Sigmoid colon (tissue), 7 donors: ENCODE data around the gene HIVEP2. TPM values are rescaled to one million over a fixed set of nuclear protein-coding genes. Genes with fewer than 3 reads are reported as not detected.

ENCODE experiments used
- DNase-seq: peaks from one replicate; pipeline ENCODE4 v3.0.0-alpha.2; 2019
- H3K27ac ChIP-seq, 4 donors: fragments of 200-600 bp; sonication (generic); one replicate each; pipeline ENCODE4 v1.5.1; 2016 to 2019; ENCODE audit warnings: mild to moderate bottlenecking in 1 of 4
- H3K27me3 ChIP-seq, 3 donors: fragments of 200-600 bp; sonication (generic); one replicate each; pipeline ENCODE4 v1.5.1; 2019; ENCODE audit warnings: mild to moderate bottlenecking in 1 of 3
- H3K36me3 ChIP-seq, 4 donors: fragments of 200-600 bp; sonication (generic); one replicate each; pipeline ENCODE4 v1.5.1; 2016 to 2019
- H3K4me1 ChIP-seq, 4 donors: fragments of 200-600 bp; sonication (generic); one replicate each; pipeline ENCODE4 v1.5.1; 2017 to 2019
- H3K4me3 ChIP-seq, 4 donors: fragments of 200-600 bp; sonication (generic); one replicate each; pipeline ENCODE4 v1.5.1; 2017 to 2019; ENCODE audit warnings: mild to moderate bottlenecking in 2 of 4, moderate library complexity in 1 of 4
- H3K9me3 ChIP-seq, 4 donors: fragments of 200-600 bp in 3 of 4; sonication (generic) in 3 of 4; one replicate each; pipeline versions ENCODE4 v1.5.1 to v1.6.1; 2013 to 2019
- EP300 ChIP-seq, 4 donors: sonication (generic); formaldehyde crosslinking; IDR thresholded peaks; one replicate each; pipeline ENCODE4 v1.6.1; 2017; ENCODE audit warnings: antibody characterized with exemption in 4 of 4
- POLR2A ChIP-seq, 2 donors: fragments of 450-650 bp; IDR thresholded peaks; one replicate each; pipeline ENCODE4 v1.6.1; 2016; ENCODE audit warnings: antibody characterized with exemption in 2 of 2, mild to moderate bottlenecking in 2 of 2, moderate library complexity in 2 of 2
- POLR2AphosphoS5 ChIP-seq, 4 donors: sonication (generic); formaldehyde crosslinking; IDR thresholded peaks; one replicate each; pipeline ENCODE4 v1.6.1; 2017; ENCODE audit warnings: antibody characterized with exemption in 4 of 4
- WGBS, 2 donors: extraction: QIAGEN DNeasy Blood & Tissue Kit; methylation state at CpG; one replicate each; pipeline ENCODE4 v1.1.7; 2013; 5-methylcytosine and 5-hydroxymethylcytosine counted together
- intact Hi-C: fragments of 100-400 bp; cut with DNase I; formaldehyde crosslinking; loops from one replicate; pipeline ENCODE4 v1.15.1; 2023
- polyA plus RNA-seq, 3 donors: library from polyadenylated mRNA; stranded (reverse); fragments of 200-250 nt; gene quantifications; one replicate each; pipeline ENCODE4 v1.2.3, GENCODE V29; 2013
- total RNA-seq, 4 donors: library from RNA; depleted of rRNA; stranded (reverse); fragments of >200 nt; gene quantifications; one replicate each; pipeline ENCODE4 v1.1.0, GENCODE V29; 2016
- TF ChIP-seq, protein P1 (sequence below), 4 experiments: fragments of 450-650 bp in 3 of 4; fragments of 200-600 bp in 1 of 4; IDR thresholded peaks; one replicate each; pipeline ENCODE4 v1.5.1; 2016 to 2019; ENCODE audit warnings: antibody characterized with exemption in 4 of 4, mild to moderate bottlenecking in 3 of 4, moderate library complexity in 2 of 4
- donor health status: healthy with polysubstance abuse.
- donor health status: Bipolar disorder and iron deficiency.
- donor health status: healthy.

Gene HIVEP2
- total and polyA plus RNA-seq, 7 donors, result 1.8 to 21.7 (median 11.5) TPM

GRCh38 chr6:142913511-142914047, 31.4 kb downstream of the HIVEP2 start:
- no peaks in the 10 kb centered on the region for H3K9me3 ChIP-seq
- WGBS, 2 donors, result 62 to 83% methylated on average over 10 of the region's 10 CpGs
- H3K27ac ChIP-seq, result no peak overlapping the region
- H3K27me3 ChIP-seq, result no peaks in the 10 kb centered on the region
- H3K4me1 ChIP-seq, result no peaks in the 10 kb centered on the region
- intact Hi-C loops, result no loop called here
- DNase-seq, result no peak
- H3K36me3 ChIP-seq, result no peaks in the 10 kb centered on the region
- TF ChIP-seq POLR2A (IDR thresholded peaks at IDR 0.05) (no peak), EP300 (IDR thresholded peaks at IDR 0.05) (no peak), POLR2AphosphoS5 (IDR thresholded peaks at IDR 0.05) (no peak)
- TF ChIP-seq, protein P1, sequence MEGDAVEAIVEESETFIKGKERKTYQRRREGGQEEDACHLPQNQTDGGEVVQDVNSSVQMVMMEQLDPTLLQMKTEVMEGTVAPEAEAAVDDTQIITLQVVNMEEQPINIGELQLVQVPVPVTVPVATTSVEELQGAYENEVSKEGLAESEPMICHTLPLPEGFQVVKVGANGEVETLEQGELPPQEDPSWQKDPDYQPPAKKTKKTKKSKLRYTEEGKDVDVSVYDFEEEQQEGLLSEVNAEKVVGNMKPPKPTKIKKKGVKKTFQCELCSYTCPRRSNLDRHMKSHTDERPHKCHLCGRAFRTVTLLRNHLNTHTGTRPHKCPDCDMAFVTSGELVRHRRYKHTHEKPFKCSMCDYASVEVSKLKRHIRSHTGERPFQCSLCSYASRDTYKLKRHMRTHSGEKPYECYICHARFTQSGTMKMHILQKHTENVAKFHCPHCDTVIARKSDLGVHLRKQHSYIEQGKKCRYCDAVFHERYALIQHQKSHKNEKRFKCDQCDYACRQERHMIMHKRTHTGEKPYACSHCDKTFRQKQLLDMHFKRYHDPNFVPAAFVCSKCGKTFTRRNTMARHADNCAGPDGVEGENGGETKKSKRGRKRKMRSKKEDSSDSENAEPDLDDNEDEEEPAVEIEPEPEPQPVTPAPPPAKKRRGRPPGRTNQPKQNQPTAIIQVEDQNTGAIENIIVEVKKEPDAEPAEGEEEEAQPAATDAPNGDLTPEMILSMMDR (IDR thresholded peaks at IDR 0.05), result no peak
- H3K4me3 ChIP-seq, result no peak overlapping the region

DNA sequence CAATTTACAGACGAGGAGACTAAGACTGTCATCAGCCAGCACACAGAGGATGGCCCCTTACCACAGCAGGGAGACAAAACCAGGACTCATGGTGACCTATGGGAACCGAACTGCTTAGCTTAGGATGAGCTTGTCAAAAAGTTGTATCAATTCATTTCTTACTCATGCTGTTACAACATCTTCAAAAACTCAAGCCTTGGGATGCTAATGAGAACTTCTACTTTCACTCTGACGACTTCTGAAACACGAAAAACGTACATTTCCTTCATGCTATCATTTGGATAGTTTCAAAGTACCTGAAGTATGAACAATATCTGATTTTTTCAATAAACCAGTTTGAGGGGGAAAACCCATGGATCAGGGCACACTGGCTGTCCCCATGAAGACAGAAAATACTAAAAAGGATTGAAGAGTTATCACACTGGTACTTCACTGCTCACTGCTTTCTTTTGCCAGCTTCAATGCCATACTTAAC, 31.9 kb downstream of the HIVEP2 start:
- no peaks in the 10 kb centered on the region for H3K9me3 ChIP-seq
- no peaks in the 10 kb centered on the region for H3K4me1 ChIP-seq
- H3K4me3 ChIP-seq, result no peak overlapping the region
- intact Hi-C loops, result no loop called here
- WGBS, 2 donors, result 64 to 85% methylated on average over 5 of the region's 5 CpGs
- H3K27me3 ChIP-seq, result no peaks in the 10 kb centered on the region
- H3K27ac ChIP-seq, result no peak overlapping the region
- no peaks in the 10 kb centered on the region for H3K36me3 ChIP-seq
- TF ChIP-seq POLR2AphosphoS5 (IDR thresholded peaks at IDR 0.05) (no peak), EP300 (IDR thresholded peaks at IDR 0.05) (no peak), POLR2A (IDR thresholded peaks at IDR 0.05) (no peak)
- TF ChIP-seq, protein P1 (IDR thresholded peaks at IDR 0.05), result no peak
- DNase-seq, result no peak

DNA sequence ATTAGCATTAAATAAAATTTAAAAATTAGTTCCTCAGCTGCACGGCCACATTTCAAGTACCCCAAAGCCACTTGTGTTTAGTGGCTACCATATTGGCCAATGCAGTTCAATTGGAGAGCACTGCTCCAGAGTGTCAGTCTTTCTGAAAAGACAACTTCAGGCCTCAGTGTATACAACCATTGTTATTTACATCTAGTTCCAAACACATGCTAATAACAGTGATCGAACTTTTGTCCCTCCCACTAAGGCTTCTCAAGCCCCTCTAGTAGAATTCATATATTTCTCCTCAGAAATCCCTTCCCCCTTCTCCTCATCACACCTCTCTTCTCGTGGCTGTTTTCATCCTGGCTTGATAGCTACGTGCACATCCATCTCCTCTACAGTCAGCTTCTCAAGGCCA, 32.9 kb downstream of the HIVEP2 start:
- no peak for DNase-seq
- Histone ChIP-seq H3K27ac (no peak overlapping the region), H3K9me3 (no peaks in the 10 kb centered on the region), H3K4me1 (no peaks in the 10 kb centered on the region), H3K36me3 (no peaks in the 10 kb centered on the region), H3K4me3 (no peak overlapping the region), H3K27me3 (no peaks in the 10 kb centered on the region)
- 90 to 92% methylated on average over 4 of the region's 4 CpGs for WGBS, 2 donors
- TF ChIP-seq POLR2A (IDR thresholded peaks at IDR 0.05), result no peak
- intact Hi-C loops, result no loop called here

GRCh38 chr6:142911430-142911829, 33.5 kb downstream of the HIVEP2 start:
- WGBS, 2 donors, result 88 to 92% methylated on average over 2 of the region's 2 CpGs
- intact Hi-C loops, result no loop called here
- H3K4me1 ChIP-seq, result no peaks in the 10 kb centered on the region
- no peaks in the 10 kb centered on the region for H3K27me3 ChIP-seq
- DNase-seq, result no peak
- no peaks in the 10 kb centered on the region for H3K9me3 ChIP-seq
- no peaks in the 10 kb centered on the region for H3K36me3 ChIP-seq
- TF ChIP-seq EP300 (IDR thresholded peaks at IDR 0.05) (no peak), POLR2AphosphoS5 (IDR thresholded peaks at IDR 0.05) (no peak), POLR2A (IDR thresholded peaks at IDR 0.05) (no peak)
- TF ChIP-seq, protein P1 (IDR thresholded peaks at IDR 0.05), result no peak
- no peak overlapping the region for H3K27ac ChIP-seq
- H3K4me3 ChIP-seq, result no peak overlapping the region

DNA sequence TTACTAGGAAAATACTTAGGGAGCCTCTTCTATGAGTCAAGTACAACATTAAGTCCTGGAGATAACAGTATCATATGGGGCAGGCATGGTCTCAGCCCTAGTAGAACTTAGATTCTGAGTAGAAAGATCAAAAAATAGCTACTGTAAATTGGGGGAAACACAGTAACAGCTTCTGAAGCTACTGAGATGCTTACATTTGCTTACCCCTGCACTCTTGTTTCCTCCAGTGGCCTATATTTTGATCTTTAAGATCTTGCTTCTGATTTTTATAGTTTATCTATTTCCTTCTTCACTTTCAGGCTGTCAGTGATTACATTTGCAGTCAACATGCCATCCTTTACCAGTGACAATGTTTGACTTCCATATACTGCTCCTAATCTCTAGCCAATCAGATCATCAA, 35.3 kb downstream of the HIVEP2 start:
- Histone ChIP-seq H3K27me3 (no peaks in the 10 kb centered on the region), H3K4me3 (no peak overlapping the region), H3K27ac (no peak overlapping the region), H3K9me3 (no peaks in the 10 kb centered on the region), H3K4me1 (no peaks in the 10 kb centered on the region), H3K36me3 (no peaks in the 10 kb centered on the region)
- DNase-seq, result no peak
- TF ChIP-seq POLR2AphosphoS5 (IDR thresholded peaks at IDR 0.05), result no peak
- no peak for TF ChIP-seq EP300 (IDR thresholded peaks at IDR 0.05)
- no peak for TF ChIP-seq POLR2A (IDR thresholded peaks at IDR 0.05)
- TF ChIP-seq, protein P1 (IDR thresholded peaks at IDR 0.05), result no peak
- intact Hi-C loops, result no loop called here
